Left lung (tissue), 10 donors: Measurements from ENCODE around the gene CALHM4. TPM values are rescaled to one million over a fixed set of nuclear protein-coding genes. Genes with fewer than 3 reads are reported as not detected.

Experiments used
- ATAC-seq: fragments of 200-7000 bp; cut with Tn5 transposase; one replicate; pipeline ENCODE4 v1.9.1; 2020; ENCODE audit warnings: moderate library complexity
- DNase-seq, 4 donors: peaks; one replicate each; pipeline ENCODE4 v3.0.0-alpha.2; 2013 to 2020
- H3K27ac ChIP-seq, 2 donors: fragments of 200-600 bp; sonication (generic) in 1 of 2; one replicate each; pipeline versions ENCODE4 v1.5.0 to v1.8.0; 2020 to 2021
- H3K27me3 ChIP-seq, 2 donors: fragments of 200-600 bp; sonication (generic) in 1 of 2; one replicate each; pipeline versions ENCODE4 v1.5.0 to v1.8.0; 2020 to 2021
- H3K36me3 ChIP-seq, 2 donors: fragments of 200-600 bp; sonication (generic) in 1 of 2; one replicate each; pipeline versions ENCODE4 v1.5.0 to v1.8.0; 2020 to 2021
- H3K4me1 ChIP-seq, 2 donors: fragments of 200-600 bp; one replicate each; pipeline ENCODE4 v1.8.0; 2021
- H3K4me3 ChIP-seq, 2 donors: fragments of 200-600 bp; sonication (generic) in 1 of 2; one replicate each; pipeline versions ENCODE4 v1.5.0 to v1.8.0; 2020 to 2021; ENCODE audit warnings: mild to moderate bottlenecking in 1 of 2
- H3K9me3 ChIP-seq, 2 donors: fragments of 200-600 bp; sonication (generic) in 1 of 2; one replicate each; pipeline versions ENCODE4 v1.5.0 to v1.8.0; 2020 to 2021
- intact Hi-C, 2 donors: fragments of 100-400 bp; cut with DNase I; formaldehyde crosslinking; loops; one replicate each; pipeline versions ENCODE4 v1.11.2 to v1.14.2; 2022
- polyA plus RNA-seq, 6 donors: library from polyadenylated mRNA; unstranded; fragments of 120-200 nt; gene quantifications; one replicate each; pipeline ENCODE4 v1.2.1, GENCODE V29; 2013; ENCODE audit not compliant: insufficient read length in 6 of 6
- total RNA-seq, 2 donors: library from RNA; stranded (reverse); fragmentation: NEBNext Ultra II Directional; extraction: Animal tissue kit (Norgen Biotek cat#: 25700); gene quantifications; one replicate each; pipeline ENCODE4 v1.2.1, GENCODE V29; 2021
- TF ChIP-seq, protein P1 (sequence below), 2 donors: fragments of 200-600 bp; sonication (generic) in 1 of 2; IDR thresholded peaks; one replicate each; pipeline versions ENCODE4 v1.5.0 to v1.8.0; 2021; ENCODE audit warnings: antibody characterized with exemption in 2 of 2
- donor health status: DM: no; HTN: yes; CAD: no.
- donor health status: DM: no; HTN: no; CAD: no.

The CALHM4 gene
- total and polyA plus RNA-seq, 8 donors, result not detected

GRCh38 chr6:116564311-116564710 lies 10.8 kb downstream of the CALHM4 start:
- TF ChIP-seq, protein P1, sequence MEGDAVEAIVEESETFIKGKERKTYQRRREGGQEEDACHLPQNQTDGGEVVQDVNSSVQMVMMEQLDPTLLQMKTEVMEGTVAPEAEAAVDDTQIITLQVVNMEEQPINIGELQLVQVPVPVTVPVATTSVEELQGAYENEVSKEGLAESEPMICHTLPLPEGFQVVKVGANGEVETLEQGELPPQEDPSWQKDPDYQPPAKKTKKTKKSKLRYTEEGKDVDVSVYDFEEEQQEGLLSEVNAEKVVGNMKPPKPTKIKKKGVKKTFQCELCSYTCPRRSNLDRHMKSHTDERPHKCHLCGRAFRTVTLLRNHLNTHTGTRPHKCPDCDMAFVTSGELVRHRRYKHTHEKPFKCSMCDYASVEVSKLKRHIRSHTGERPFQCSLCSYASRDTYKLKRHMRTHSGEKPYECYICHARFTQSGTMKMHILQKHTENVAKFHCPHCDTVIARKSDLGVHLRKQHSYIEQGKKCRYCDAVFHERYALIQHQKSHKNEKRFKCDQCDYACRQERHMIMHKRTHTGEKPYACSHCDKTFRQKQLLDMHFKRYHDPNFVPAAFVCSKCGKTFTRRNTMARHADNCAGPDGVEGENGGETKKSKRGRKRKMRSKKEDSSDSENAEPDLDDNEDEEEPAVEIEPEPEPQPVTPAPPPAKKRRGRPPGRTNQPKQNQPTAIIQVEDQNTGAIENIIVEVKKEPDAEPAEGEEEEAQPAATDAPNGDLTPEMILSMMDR (IDR thresholded peaks at IDR 0.05), result no peak
- Histone ChIP-seq H3K36me3 (no peaks in the 10 kb centered on the region), H3K9me3 (no peaks in the 10 kb centered on the region), H3K27ac (no peak overlapping the region), H3K4me3 (no peak overlapping the region), H3K4me1 (peaks cover 0 to 12% of the 10 kb centered on the region in 2 donors), H3K27me3 (peaks cover 0 to 8% of the 10 kb centered on the region in 2 donors)
- intact Hi-C loops, result no loop called here
- no peak for ATAC-seq
- DNase-seq, result no peak

GRCh38 chr6:116564921-116565872 lies 11.6 kb downstream of the CALHM4 start:
- peak; percentile 49 for ATAC-seq
- peak in 1 of 4 donors; percentile 79 for DNase-seq

GRCh38 chr6:116568111-116568510 lies 14.6 kb downstream of the CALHM4 start:
- Histone ChIP-seq H3K4me1 (peaks cover 7 to 32% of the 10 kb centered on the region in 2 donors), H3K27me3 (peaks cover 0 to 8% of the 10 kb centered on the region in 2 donors), H3K4me3 (no peak overlapping the region), H3K9me3 (no peaks in the 10 kb centered on the region), H3K36me3 (no peaks in the 10 kb centered on the region), H3K27ac (no peak overlapping the region)
- no peak for DNase-seq
- TF ChIP-seq, protein P1 (IDR thresholded peaks at IDR 0.05), result no peak
- no peak for ATAC-seq
- intact Hi-C loops, result no loop called here

More at GRCh38 chr6:116564921-116565872, 11.6 kb downstream of the CALHM4 start:
- Histone ChIP-seq H3K27ac (no peak overlapping the region), H3K4me3 (no peak overlapping the region), H3K27me3 (peaks cover 0 to 8% of the 10 kb centered on the region in 2 donors), H3K36me3 (no peaks in the 10 kb centered on the region), H3K4me1 (peaks cover 0 to 20% of the 10 kb centered on the region in 2 donors), H3K9me3 (no peaks in the 10 kb centered on the region)
- intact Hi-C loops, result no loop called here
- TF ChIP-seq, protein P1 (IDR thresholded peaks at IDR 0.05), result no peak

DNA sequence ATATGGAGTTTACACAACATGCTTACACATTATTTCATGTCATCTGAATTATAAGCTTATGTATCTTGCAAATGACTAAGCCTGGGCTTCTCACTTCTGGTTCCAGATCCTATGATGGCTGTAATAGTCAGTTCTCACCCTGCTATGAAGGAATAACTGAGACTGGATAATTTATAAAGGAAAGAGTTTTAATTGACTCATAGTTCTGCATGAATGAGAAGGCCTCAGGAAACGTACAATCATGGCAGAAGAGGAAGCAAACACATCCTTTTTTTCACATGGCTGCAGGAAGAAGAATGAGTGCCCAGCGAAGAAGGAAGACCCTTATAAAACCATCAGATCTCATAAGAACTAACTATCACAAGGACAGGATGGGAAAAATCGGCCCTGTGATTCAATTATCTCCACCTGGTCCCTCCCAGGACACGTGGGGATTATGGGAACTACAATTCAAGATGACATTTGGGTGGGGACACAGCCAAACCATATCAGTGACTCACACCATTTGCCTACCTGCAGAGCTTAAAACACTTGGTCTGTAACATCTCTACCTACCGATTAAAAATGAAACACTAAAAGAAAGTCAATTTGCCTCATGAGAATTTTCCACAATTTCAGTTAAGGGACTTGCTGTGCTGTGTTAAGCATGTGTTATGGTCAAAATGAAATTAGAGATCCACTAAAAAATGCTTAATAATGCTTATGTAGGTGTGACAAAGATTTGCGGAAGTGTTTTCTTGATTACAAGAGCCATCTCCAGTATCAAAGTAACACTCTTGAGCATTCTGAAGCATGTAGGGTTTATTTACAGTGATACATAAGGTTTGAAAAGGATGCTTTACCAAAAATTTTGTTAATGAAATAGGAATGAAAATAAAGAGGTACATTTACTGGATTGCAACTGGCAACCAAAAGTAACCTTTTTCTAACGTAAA lies 15.5 kb downstream of the CALHM4 start:
- Histone ChIP-seq H3K27ac (peak overlapping the region in 1 of 2 donors; percentile 43), H3K9me3 (no peaks in the 10 kb centered on the region), H3K4me1 (peaks cover 9 to 42% of the 10 kb centered on the region in 2 donors), H3K36me3 (no peaks in the 10 kb centered on the region), H3K4me3 (no peak overlapping the region), H3K27me3 (peaks cover 0 to 8% of the 10 kb centered on the region in 2 donors)
- ATAC-seq (no peak), DNase-seq (no peak)
- TF ChIP-seq, protein P1 (IDR thresholded peaks at IDR 0.05), result no peak
- intact Hi-C loops, result no loop called here
